ENCODE measurements around the gene CPLX4. TPM values are rescaled to one million over a fixed set of nuclear protein-coding genes. Genes with fewer than 3 reads are reported as not detected.

Gene CPLX4
- total RNA-seq, 1 experiment from 2014 or later, result not detected

DNA sequence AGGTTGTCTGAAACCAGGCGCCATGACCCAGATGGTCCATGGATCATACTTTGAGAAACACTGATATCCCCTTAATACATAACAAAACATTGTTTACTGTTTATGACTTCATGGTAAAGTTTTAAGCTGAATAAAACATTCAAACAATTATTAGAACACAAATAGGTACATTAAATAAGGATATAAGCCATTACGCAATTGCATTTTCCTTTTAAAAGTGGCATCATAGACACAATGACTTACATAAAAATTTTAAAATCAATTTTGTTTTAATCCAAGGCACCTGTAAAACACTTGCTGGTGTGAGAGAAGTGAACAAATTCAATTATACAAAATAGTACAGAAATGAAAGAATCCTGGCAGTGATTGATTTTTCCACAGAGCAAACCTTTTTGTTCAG lies 10.2 kb upstream of the CPLX4 start:
- DNase-seq, result no peak
- Histone ChIP-seq H3K9me3 (replicated peaks) (no peaks in the 10 kb centered on the region), H3K4me1 (no peaks in the 10 kb centered on the region), H3K4me3 (no peak overlapping the region), H3K27me3 (no peaks in the 10 kb centered on the region), H3K36me3 (peaks cover 26% of the 10 kb centered on the region), H3K27ac (no peak overlapping the region)

DNA sequence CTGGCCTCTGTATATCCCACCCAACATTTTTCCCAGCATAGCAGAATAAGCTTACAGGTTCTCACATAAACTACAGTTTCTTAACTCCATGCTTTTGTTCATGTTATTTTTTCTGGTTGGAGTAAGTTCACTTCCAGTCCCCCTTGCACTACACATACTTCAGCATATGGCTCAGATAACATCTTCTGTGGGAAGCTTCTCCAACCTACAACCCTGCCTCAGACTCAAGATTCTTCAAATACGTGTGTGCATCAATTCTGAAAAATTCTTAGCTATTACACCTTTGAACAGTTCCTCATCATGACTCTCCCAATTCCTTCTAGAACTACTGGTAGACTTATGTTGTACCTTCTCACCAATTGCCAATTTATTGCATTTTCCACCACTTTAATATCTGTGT lies 7.5 kb upstream of the CPLX4 start:
- DNase-seq, result no peak
- Histone ChIP-seq H3K27ac (no peak overlapping the region), H3K27me3 (no peaks in the 10 kb centered on the region), H3K4me3 (no peak overlapping the region), H3K9me3 (replicated peaks) (no peaks in the 10 kb centered on the region), H3K36me3 (peaks cover 23% of the 10 kb centered on the region; the same call in 1 of the 2 replicates), H3K4me1 (no peaks in the 10 kb centered on the region)

GRCh38 chr18:59324623-59324971 lies 6.1 kb upstream of the CPLX4 start:
- Histone ChIP-seq H3K4me3 (no peak overlapping the region), H3K4me1 (no peaks in the 10 kb centered on the region)

GRCh38 chr18:59323931-59324622 lies 5.6 kb upstream of the CPLX4 start:
- Histone ChIP-seq H3K4me3 (no peak overlapping the region), H3K9me3 (replicated peaks) (no peaks in the 10 kb centered on the region), H3K36me3 (peaks cover 12% of the 10 kb centered on the region; the same call in 1 of the 2 replicates), H3K27me3 (no peaks in the 10 kb centered on the region), H3K27ac (no peak overlapping the region), H3K4me1 (no peaks in the 10 kb centered on the region)
- DNase-seq, result no peak

More at GRCh38 chr18:59324623-59324971, 6.1 kb upstream of the CPLX4 start:
- H3K27ac ChIP-seq, result no peak overlapping the region
- peaks cover 16% of the 10 kb centered on the region; the same call in 1 of the 2 replicates for H3K36me3 ChIP-seq
- no peaks in the 10 kb centered on the region for H3K27me3 ChIP-seq
- no peaks in the 10 kb centered on the region for H3K9me3 ChIP-seq (replicated peaks)
- DNase-seq, result no peak

DNA sequence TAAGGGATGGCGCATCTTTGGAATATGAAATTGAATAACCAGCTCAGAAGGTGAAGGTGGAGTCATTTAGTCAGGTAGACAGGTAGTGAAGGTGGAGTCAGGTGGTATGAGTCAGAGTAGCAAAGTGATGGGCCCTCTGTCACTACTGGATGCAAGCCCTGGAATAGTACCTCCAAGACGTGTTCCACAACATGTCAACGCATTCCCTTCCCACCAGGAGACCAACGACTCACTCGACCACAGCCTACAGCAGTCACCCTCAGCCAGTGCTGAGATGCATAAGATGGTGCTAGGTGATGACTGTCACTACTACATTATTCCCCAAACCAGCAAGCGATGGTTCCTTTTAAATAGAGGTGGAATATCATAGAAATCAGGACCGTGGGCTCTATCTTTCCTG lies 6.8 kb downstream of the CPLX4 start:
- DNase-seq, result no peak

GRCh38 chr18:59308938-59309260 lies 9.6 kb downstream of the CPLX4 start:
- Histone ChIP-seq H3K4me1 (no peaks in the 10 kb centered on the region), H3K27ac (no peak overlapping the region), H3K4me3 (no peak overlapping the region), H3K27me3 (no peaks in the 10 kb centered on the region), H3K36me3 (no peaks in the 10 kb centered on the region), H3K9me3 (replicated peaks) (no peaks in the 10 kb centered on the region)
- no peak for DNase-seq

More for the DNA sequence above, 6.8 kb downstream of the CPLX4 start:
- no peaks in the 10 kb centered on the region for H3K36me3 ChIP-seq
- no peaks in the 10 kb centered on the region for H3K9me3 ChIP-seq (replicated peaks)
- H3K27ac ChIP-seq, result no peak overlapping the region
- H3K4me3 ChIP-seq, result no peak overlapping the region
- H3K27me3 ChIP-seq, result no peaks in the 10 kb centered on the region
- no peaks in the 10 kb centered on the region for H3K4me1 ChIP-seq

GRCh38 chr18:59308248-59308937 lies 10.1 kb downstream of the CPLX4 start:
- no peak overlapping the region for H3K4me3 ChIP-seq
- no peaks in the 10 kb centered on the region for H3K4me1 ChIP-seq
- no peak overlapping the region for H3K27ac ChIP-seq
- no peaks in the 10 kb centered on the region for H3K27me3 ChIP-seq
- H3K9me3 ChIP-seq (replicated peaks), result no peaks in the 10 kb centered on the region
- H3K36me3 ChIP-seq, result no peaks in the 10 kb centered on the region
- DNase-seq, result peak; percentile 43 to 60

DNA sequence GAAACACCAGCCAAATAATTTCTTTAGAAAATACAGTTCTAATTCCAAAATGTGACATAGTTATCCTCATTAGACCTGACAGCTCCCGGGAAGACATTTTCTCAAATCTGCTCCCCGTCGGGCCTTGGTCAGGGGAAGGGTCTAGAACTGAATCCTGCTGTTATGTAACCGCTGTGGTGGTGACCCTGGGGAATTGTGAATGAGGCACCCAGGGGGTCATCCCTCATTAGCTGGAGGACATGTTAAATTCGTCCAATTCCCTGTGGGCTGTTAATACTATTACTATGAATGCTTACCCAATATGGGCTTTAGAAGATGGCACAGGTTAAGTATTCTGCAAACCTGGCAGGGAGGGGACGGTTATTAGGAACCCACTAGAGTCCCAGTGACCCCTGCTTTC lies 11.8 kb downstream of the CPLX4 start:
- H3K4me1 ChIP-seq, result no peaks in the 10 kb centered on the region
- DNase-seq, result no peak
- no peak overlapping the region for H3K4me3 ChIP-seq
- no peaks in the 10 kb centered on the region for H3K27me3 ChIP-seq
- no peaks in the 10 kb centered on the region for H3K36me3 ChIP-seq
- H3K27ac ChIP-seq, result no peak overlapping the region
- no peaks in the 10 kb centered on the region for H3K9me3 ChIP-seq (replicated peaks)

DNA sequence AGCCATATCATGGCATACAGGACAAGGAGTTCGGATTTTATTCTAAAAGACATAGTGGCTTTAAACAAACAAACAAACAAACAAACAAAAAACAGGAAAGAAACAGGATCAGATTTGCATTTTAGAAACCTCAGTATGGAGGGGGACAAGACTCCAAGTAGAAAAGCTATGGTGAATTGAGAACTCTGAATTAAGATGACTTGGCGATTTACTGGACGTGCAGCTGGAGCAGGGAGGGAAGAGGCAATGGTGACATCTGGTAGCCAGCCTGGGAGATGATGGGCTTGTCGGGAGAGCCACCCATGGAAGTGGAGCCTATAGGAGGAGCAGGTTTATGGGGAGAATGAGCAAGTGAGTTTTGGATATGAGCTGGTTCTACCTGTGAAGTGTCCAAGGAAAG lies 13.2 kb downstream of the CPLX4 start:
- Histone ChIP-seq H3K27ac (no peak overlapping the region), H3K27me3 (no peaks in the 10 kb centered on the region), H3K9me3 (replicated peaks) (no peaks in the 10 kb centered on the region), H3K4me3 (no peak overlapping the region), H3K36me3 (no peaks in the 10 kb centered on the region), H3K4me1 (no peaks in the 10 kb centered on the region)
- DNase-seq, result no peak

DNA sequence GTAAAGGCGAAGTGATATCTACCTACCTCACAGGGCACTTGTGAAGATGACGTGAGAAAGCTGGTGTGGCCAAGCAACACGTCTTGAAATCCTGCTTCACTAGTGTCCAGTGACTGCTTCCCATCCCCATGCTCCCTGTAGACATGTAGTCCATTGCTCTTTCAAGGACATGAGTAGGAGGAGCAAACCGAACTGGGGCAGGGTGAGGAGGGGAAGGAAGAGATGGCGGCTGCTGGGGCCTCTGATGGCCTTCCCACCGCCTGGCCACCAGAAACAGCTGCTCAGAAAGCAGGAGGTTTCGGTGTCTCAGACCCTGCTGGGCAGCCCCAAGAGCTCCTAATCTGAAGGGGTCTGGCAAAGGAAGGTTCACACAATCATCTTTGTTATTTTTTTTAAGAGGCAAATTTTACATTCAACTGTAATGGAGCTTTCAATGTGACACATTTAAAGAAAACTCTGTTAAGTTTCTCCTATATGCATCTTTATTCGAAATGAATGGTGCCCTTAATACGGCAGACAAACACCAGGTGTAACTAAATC lies 14.7 kb downstream of the CPLX4 start:
- Histone ChIP-seq H3K36me3 (no peaks in the 10 kb centered on the region), H3K27ac (no peak overlapping the region), H3K4me1 (no peaks in the 10 kb centered on the region), H3K9me3 (replicated peaks) (no peaks in the 10 kb centered on the region), H3K27me3 (no peaks in the 10 kb centered on the region), H3K4me3 (no peak overlapping the region)
- DNase-seq, result no peak

DNA sequence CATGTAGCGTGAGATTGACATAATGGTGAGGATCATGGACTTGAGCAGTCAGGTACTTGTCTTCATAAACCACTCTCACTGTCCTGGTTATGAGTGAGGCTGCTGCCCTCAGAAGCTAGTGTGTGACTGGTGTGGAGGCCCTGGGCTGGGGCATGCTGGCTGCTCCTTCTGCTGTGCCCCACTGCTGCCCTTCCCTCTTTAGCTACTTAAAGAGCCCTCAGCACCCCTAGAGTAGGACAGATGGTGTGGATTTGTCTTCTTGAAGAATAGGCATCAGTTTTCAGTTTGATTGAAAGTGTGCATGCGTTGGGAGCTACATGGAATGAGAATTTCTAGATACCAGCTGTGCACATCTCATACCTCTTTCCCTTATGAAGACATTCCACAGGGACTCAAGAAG lies 15.4 kb downstream of the CPLX4 start:
- Histone ChIP-seq H3K36me3 (no peaks in the 10 kb centered on the region), H3K27ac (no peak overlapping the region), H3K4me3 (no peak overlapping the region), H3K27me3 (no peaks in the 10 kb centered on the region), H3K4me1 (no peaks in the 10 kb centered on the region), H3K9me3 (replicated peaks) (no peaks in the 10 kb centered on the region)
- DNase-seq, result no peak

- Histone ChIP-seq H3K27me3 (no peaks in the 10 kb centered on the region), H3K9me3 (replicated peaks) (no peaks in the 10 kb centered on the region), H3K4me1 (no peaks in the 10 kb centered on the region), H3K4me3 (no peak overlapping the region), H3K27ac (no peak overlapping the region), H3K36me3 (no peaks in the 10 kb centered on the region)
- DNase-seq, result no peak
These were observed 16.5 kb downstream of the CPLX4 start for GRCh38 chr18:59301929-59302328.

- DNase-seq, result no peak
- no peaks in the 10 kb centered on the region for H3K27me3 ChIP-seq
- H3K9me3 ChIP-seq (replicated peaks), result no peaks in the 10 kb centered on the region
- no peak overlapping the region for H3K4me3 ChIP-seq
- H3K27ac ChIP-seq, result no peak overlapping the region
- H3K4me1 ChIP-seq, result no peaks in the 10 kb centered on the region
- no peaks in the 10 kb centered on the region for H3K36me3 ChIP-seq
These were observed 17.7 kb downstream of the CPLX4 start for GRCh38 chr18:59300676-59301285.

DNA sequence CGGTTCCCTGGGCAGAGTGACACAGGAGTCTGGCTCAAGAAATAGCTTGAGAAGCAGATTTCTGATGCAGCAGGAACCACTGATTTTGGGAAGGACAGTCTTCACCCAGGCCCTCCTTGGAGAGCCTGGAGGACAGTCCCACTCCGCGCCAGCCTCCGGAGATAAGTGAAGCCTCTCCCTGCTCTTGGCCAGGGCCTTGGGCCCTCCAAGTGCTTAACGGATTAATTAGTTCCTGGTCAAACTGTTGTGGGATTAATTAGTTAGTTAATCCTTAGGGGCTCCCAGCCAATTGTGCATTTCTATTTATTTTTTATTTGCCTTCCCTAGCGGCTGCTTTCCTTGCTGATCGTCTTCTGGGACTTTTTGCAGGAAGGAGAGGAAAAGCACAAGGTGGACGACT lies 19.6 kb downstream of the CPLX4 start:
- H3K4me1 ChIP-seq, result no peaks in the 10 kb centered on the region
- no peak overlapping the region for H3K27ac ChIP-seq
- H3K9me3 ChIP-seq (replicated peaks), result no peaks in the 10 kb centered on the region
- H3K27me3 ChIP-seq, result no peaks in the 10 kb centered on the region
- no peak for DNase-seq
- no peak overlapping the region for H3K4me3 ChIP-seq
- H3K36me3 ChIP-seq, result no peaks in the 10 kb centered on the region

DNA sequence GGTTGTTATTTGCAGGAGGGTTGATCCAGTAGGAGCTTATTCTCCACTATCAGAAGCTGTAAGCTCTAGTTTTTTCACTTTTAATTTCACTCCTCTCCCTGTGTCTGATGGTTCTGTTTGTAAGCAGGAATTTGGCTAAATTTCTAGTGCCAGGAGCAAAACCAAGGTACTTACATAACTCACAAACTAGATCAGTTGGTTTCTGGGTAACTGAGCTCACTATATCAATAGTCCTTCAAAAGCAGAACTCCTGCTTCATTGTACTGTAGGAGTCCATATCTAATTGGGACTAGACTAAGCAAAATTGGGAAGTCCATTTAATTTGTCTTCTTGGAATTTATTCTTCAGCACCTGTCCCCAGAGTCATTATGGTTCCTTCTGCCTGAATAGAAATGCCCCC lies 25.1 kb downstream of the CPLX4 start:
- no peak overlapping the region for H3K27ac ChIP-seq
- no peaks in the 10 kb centered on the region for H3K4me1 ChIP-seq
- H3K9me3 ChIP-seq (replicated peaks), result no peaks in the 10 kb centered on the region
- no peaks in the 10 kb centered on the region for H3K27me3 ChIP-seq
- no peaks in the 10 kb centered on the region for H3K36me3 ChIP-seq
- no peak overlapping the region for H3K4me3 ChIP-seq
- no peak for DNase-seq
